ENCODE measurements around the gene SDF4.

Gene SDF4

GRCh38 chr1:1231400-1232207, at the start of gene SDF4:
Gene SDF4 (minus strand): TSS chr1:1232001. CDS start chr1:1228772, 3,229 bp downstream.
- DNase-seq (ENCODE audit: insufficient read length, low spot score) (peak; percentile 98), FAIRE-seq (no peak)
- TF ChIP-seq POLR2A (IDR thresholded peaks at IDR 0.05; ENCODE audit: low read depth, low read length) = peak; percentile 74

GRCh38 chr1:1280782-1281481, 49.1 kb upstream of the SDF4 start:
- no peak for TF ChIP-seq POLR2A (IDR thresholded peaks at IDR 0.05; ENCODE audit: low read depth, low read length)
- FAIRE-seq = no peak

GRCh38 chr1:1279028-1279427, 47.2 kb upstream of the SDF4 start:
- DNase-seq (ENCODE audit: insufficient read length, low spot score) (no peak), FAIRE-seq (no peak)
- no peak for TF ChIP-seq POLR2A (IDR thresholded peaks at IDR 0.05; ENCODE audit: low read depth, low read length)

More at GRCh38 chr1:1280782-1281481, 49.1 kb upstream of the SDF4 start:
- no peak for DNase-seq (ENCODE audit: insufficient read length, low spot score)

GRCh38 chr1:1278620-1279019, 46.8 kb upstream of the SDF4 start:
- DNase-seq (ENCODE audit: insufficient read length, low spot score) (no peak), FAIRE-seq (no peak)
- TF ChIP-seq POLR2A (IDR thresholded peaks at IDR 0.05; ENCODE audit: low read depth, low read length) = no peak

- DNase-seq (ENCODE audit: insufficient read length, low spot score) (no peak), FAIRE-seq (no peak)
- no peak for TF ChIP-seq POLR2A (IDR thresholded peaks at IDR 0.05; ENCODE audit: low read depth, low read length)
These were observed 44.0 kb upstream of the SDF4 start for GRCh38 chr1:1275836-1276235.

GRCh38 chr1:1274931-1275431, 43.2 kb upstream of the SDF4 start:
- TF ChIP-seq POLR2A (IDR thresholded peaks at IDR 0.05; ENCODE audit: low read depth, low read length) = no peak
- no peak for DNase-seq (ENCODE audit: insufficient read length, low spot score)
- FAIRE-seq = no peak

- DNase-seq (ENCODE audit: insufficient read length, low spot score) = no peak
- no peak for FAIRE-seq
- no peak for TF ChIP-seq POLR2A (IDR thresholded peaks at IDR 0.05; ENCODE audit: low read depth, low read length)
These were observed 42.6 kb upstream of the SDF4 start for GRCh38 chr1:1274299-1274930.

GRCh38 chr1:1273512-1274298, 41.9 kb upstream of the SDF4 start, which contains the start of gene UBE2J2:
Gene UBE2J2 (minus strand): TSS chr1:1273854. CDS start chr1:1267992, 5,862 bp downstream.
- TF ChIP-seq POLR2A (IDR thresholded peaks at IDR 0.05; ENCODE audit: low read depth, low read length) = peak; percentile 26; the same call in 1 of the 2 replicates
- DNase-seq (ENCODE audit: insufficient read length, low spot score) (peak; percentile 77), FAIRE-seq (no peak)

GRCh38 chr1:1273209-1273511, 41.4 kb upstream of the SDF4 start:
- TF ChIP-seq POLR2A (IDR thresholded peaks at IDR 0.05; ENCODE audit: low read depth, low read length) = no peak

GRCh38 chr1:1272341-1273208, 40.8 kb upstream of the SDF4 start:
- FAIRE-seq = no peak
- TF ChIP-seq POLR2A (IDR thresholded peaks at IDR 0.05; ENCODE audit: low read depth, low read length) = no peak
- no peak for DNase-seq (ENCODE audit: insufficient read length, low spot score)

More at GRCh38 chr1:1273209-1273511, 41.4 kb upstream of the SDF4 start:
- no peak for DNase-seq (ENCODE audit: insufficient read length, low spot score)
- no peak for FAIRE-seq

GRCh38 chr1:1270813-1271212, 39.0 kb upstream of the SDF4 start:
- TF ChIP-seq POLR2A (IDR thresholded peaks at IDR 0.05; ENCODE audit: low read depth, low read length) = no peak
- no peak for DNase-seq (ENCODE audit: insufficient read length, low spot score)
- FAIRE-seq = no peak

GRCh38 chr1:1268284-1268682, 36.5 kb upstream of the SDF4 start:
- DNase-seq (ENCODE audit: insufficient read length, low spot score) (no peak), FAIRE-seq (no peak)
- TF ChIP-seq POLR2A (IDR thresholded peaks at IDR 0.05; ENCODE audit: low read depth, low read length) = no peak
